PFSK-1 (cell line): ENCODE results near the gene GHR.

Source experiments
- FOXP2 ChIP-seq: optimal IDR thresholded peaks from 2 replicates; pipeline ENCODE3; 2011; ENCODE audit warnings: borderline replicate concordance, control low read depth, inconsistent platforms; ENCODE audit not compliant: insufficient read depth; ENCODE audit errors: extremely low read length, extremely low read depth
- POLR2AphosphoS5 ChIP-seq: IDR thresholded peaks from 2 replicates; pipeline ENCODE4 v1.6.1; 2012; ENCODE audit warnings: low read depth, mild to moderate bottlenecking, control low read depth, low read length, moderate library complexity
- SIN3A ChIP-seq: IDR thresholded peaks from 2 replicates; pipeline ENCODE4 v1.6.1; 2012; ENCODE audit warnings: mild to moderate bottlenecking, low read length, moderate library complexity, borderline replicate concordance; ENCODE audit not compliant: insufficient read depth
- TAF1 ChIP-seq: IDR thresholded peaks from 2 replicates; pipeline ENCODE4 v1.6.1; 2012; ENCODE audit warnings: low read length, control low read depth, borderline replicate concordance; ENCODE audit not compliant: insufficient read depth
- TF ChIP-seq, protein P1 (sequence below), 2 experiments: IDR thresholded peaks; 2 replicates each; pipeline versions ENCODE4 v1.6.1 to v1.8.0; 2011 to 2012; ENCODE audit warnings: low read depth in 2 of 2, low read length in 2 of 2, control low read depth in 1 of 2, inconsistent platforms in 1 of 2, mild to moderate bottlenecking in 1 of 2, moderate library complexity in 1 of 2; ENCODE audit not compliant: insufficient read depth in 1 of 2

- TF ChIP-seq SIN3A (no peak), TAF1 (no peak), FOXP2 (no peak), POLR2AphosphoS5 (no peak)
- TF ChIP-seq, protein P1, sequence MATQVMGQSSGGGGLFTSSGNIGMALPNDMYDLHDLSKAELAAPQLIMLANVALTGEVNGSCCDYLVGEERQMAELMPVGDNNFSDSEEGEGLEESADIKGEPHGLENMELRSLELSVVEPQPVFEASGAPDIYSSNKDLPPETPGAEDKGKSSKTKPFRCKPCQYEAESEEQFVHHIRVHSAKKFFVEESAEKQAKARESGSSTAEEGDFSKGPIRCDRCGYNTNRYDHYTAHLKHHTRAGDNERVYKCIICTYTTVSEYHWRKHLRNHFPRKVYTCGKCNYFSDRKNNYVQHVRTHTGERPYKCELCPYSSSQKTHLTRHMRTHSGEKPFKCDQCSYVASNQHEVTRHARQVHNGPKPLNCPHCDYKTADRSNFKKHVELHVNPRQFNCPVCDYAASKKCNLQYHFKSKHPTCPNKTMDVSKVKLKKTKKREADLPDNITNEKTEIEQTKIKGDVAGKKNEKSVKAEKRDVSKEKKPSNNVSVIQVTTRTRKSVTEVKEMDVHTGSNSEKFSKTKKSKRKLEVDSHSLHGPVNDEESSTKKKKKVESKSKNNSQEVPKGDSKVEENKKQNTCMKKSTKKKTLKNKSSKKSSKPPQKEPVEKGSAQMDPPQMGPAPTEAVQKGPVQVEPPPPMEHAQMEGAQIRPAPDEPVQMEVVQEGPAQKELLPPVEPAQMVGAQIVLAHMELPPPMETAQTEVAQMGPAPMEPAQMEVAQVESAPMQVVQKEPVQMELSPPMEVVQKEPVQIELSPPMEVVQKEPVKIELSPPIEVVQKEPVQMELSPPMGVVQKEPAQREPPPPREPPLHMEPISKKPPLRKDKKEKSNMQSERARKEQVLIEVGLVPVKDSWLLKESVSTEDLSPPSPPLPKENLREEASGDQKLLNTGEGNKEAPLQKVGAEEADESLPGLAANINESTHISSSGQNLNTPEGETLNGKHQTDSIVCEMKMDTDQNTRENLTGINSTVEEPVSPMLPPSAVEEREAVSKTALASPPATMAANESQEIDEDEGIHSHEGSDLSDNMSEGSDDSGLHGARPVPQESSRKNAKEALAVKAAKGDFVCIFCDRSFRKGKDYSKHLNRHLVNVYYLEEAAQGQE (IDR thresholded peaks at IDR 0.05; ENCODE audit: insufficient read depth in 1 of 2, low read depth in 2 of 2, low read length in 2 of 2): no peak
Observed at GRCh38 chr5:42628821-42629220, 205.6 kb downstream of the GHR start.
